Retina (tissue), 1 donor: ENCODE data around the gene RUFY1.

Experiments used
- DNase-seq: peaks from one replicate; pipeline ENCODE4 v3.0.0-alpha.2; 2016

Gene RUFY1

DNA sequence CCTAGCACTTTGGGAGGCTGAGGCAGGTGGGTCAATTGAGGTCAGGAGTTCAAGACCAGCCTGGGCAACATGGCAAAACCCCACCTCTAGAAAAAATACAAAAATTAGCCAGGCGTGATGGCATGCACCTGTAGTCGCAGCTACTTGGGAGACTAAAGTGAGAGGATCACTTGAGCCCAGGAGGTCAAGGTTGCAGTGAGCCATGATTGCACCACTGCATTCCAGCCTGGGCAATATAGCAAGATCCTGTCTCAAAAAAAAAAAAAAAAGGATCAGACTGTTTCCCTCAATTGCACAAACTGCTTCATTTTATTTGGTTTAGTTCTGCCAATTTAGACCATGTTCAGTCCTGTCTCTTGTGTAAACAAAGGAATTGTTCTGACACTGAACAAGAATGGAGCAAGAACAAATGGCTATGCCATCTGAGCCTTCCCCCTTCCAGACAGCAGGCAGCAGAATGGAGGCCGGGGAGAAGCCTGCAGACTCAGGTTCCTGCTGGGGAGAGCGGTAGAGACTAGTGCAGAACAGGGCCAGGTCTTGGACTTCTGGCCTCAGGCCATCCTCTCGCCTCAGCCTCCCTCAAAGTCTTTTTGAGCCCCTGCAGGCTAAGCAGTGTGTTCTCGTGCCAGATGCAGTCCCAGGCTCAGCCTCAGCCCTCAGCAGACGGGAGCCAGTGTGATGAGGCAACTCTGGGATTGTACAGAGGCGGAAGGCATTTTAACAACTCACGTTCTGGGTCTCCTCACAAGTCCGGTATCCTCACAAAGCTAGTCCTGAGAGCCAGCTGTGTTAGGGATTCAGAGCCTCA, 54.9 kb downstream of the RUFY1 start:
- no peak for DNase-seq

- DNase-seq, result no peak
Observed at GRCh38 chr5:179606071-179606909, 55.9 kb downstream of the RUFY1 start.

- no peak for DNase-seq
Observed at GRCh38 chr5:179606910-179607159, 56.5 kb downstream of the RUFY1 start.

GRCh38 chr5:179607160-179607931, 57.0 kb downstream of the RUFY1 start:
- no peak for DNase-seq

GRCh38 chr5:179608131-179608581, 57.8 kb downstream of the RUFY1 start:
- no peak for DNase-seq

- DNase-seq, result no peak
Observed at GRCh38 chr5:179609834-179610108, 59.4 kb downstream of the RUFY1 start.

DNA sequence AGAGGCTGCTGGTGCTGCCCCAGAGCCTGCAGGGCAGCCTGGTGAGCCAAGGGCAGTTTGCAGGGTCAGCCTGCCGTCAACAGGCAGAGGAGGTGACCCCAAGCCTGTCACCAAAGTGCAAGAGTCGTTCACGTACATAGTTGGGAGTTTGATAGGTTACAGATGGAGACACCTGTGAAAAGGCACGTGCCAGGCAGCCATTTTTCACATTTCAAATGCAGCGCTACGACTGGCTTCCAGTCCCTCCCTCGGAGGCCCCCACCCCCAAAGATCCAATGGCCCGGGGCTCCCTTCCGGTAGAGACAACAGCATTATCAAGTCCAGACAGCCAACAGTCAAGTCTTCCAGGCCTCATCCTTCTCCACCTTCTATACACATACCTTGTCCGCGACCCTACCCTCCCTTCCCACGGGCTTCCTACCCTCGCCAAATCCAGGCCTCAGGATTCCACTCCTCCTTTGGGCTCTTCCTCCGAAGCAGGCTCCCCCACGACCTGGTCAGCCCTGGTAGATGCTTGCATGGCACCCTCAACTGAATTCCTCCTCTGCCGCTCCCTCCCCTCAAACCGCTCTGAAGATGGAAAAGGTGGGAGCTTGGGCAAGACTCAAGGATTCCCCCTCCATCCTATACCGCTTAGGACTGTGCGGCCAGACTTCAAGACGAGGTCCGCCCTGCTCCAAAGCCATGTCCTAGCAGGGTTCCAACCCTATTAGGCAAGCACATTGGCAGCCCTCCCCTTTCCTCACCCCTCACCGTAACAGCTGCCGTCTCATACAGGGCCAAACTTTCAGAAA, 60.0 kb downstream of the RUFY1 start:
- DNase-seq, result no peak

GRCh38 chr5:179610903-179611265, 60.5 kb downstream of the RUFY1 start:
- no peak for DNase-seq

GRCh38 chr5:179612577-179613459, 62.5 kb downstream of the RUFY1 start:
- no peak for DNase-seq

- DNase-seq, result no peak
Observed at GRCh38 chr5:179613460-179614071, 63.2 kb downstream of the RUFY1 start.

DNA sequence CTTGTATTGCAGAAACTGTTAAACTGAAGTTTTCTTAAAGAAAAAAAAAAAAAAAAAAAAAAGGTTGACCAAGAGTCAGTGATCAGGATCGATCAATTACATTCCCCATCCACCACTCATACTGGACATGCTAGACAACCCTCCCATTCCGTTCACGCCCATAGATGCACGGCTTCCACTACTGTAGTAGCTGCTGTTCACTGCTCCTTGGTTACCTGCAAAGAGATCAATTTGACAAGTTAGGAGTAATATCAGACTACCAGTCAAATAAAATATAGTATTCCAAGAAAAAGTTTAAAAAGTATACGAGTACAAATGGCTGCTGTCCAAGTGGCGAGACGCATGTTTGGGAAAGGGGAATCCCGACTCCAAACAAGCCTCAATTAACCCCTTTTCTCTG, 64.4 kb downstream of the RUFY1 start:
- no peak for DNase-seq

DNA sequence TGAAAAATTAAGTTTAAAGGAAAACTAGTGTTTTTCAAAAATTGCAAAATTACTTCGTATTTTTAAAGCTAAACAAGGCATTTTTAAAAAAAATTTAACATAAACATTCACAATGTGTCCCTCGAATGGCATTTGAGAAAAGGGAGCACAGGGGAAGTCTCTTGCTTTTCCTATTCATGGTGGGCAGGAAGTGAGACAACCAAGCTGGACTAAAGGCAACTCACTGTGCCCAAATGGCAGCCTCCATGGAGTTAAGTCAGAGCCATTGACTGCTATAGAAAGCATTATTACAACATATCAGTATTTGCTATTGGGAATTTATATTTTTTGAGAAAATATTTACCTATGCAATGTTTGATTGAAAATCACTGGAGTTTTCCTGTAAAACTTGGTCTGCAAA, 64.8 kb downstream of the RUFY1 start:
- DNase-seq, result no peak

DNA sequence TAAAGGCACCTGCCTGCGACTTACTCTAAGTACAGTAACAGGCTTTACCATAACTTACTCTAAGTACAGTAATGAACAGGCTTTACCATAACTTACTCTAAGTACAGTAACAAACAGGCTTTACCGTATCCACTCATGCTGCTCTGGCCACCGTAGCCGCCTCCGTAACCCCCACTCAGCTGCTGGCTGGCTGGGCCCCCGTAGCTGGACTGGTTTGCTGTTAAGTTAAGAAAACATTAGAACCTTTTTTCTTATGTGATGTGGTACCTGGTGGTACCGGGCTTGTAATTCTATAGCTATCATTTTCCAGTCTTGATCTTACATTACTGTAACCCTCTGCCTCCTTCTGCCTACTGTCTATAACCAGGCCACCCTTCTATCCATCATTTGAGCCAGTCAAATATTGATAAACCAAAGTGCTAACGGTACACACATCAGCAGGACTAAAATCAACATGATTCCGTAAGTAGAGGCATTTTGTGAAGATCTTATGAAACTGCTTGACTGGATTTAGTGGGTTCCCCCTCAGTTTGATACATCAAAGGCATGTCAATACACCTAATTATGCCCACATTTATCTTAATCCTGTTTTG, 65.7 kb downstream of the RUFY1 start:
- DNase-seq, result no peak

DNA sequence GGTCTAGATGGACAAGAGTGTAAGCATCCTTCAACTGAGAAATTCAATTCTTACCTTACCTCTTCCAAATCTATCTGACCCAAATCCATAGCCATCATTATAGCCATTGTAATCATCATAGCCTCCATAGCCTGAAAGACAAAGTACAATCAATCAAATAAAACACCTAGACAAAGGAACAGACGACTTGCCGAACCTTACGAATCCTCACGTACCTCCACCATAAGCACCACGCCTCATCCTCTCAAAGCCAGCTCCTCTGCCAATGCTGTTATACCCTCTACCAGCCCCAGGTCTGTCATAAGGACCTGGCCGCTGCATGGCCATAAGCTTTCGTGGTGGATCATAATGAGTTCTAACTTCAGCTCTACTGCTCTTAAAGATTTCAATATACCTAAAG, 67.6 kb downstream of the RUFY1 start:
- no peak for DNase-seq

DNA sequence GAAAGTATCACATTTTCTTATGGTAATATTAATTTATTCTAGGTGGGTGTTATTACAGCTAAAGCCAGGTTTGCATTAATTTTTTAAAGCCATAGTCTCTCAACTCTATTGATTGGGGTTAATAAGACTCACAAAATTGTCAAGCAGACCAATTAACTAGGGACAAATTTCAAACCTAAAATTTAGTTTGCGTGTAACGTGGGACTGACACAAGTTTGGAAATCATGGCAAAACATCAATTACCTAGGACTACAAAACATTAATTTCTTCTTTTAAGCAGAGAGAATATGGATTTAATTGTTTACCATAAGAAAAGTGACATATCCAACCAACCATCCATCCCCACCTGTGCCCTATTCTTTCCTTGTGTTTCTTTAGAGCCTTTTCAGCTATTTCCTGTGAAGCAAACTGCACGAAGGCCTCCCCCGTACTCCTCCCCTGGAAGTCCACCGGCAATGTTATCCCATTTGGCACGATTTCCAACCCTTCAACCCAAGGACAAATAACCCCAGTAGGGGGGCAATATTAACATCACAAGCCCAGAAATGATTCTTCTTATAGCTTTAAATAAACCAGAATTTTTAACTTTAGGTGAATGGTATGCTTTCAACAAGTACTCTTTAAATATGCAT, 68.7 kb downstream of the RUFY1 start:
- no peak for DNase-seq

GRCh38 chr5:179619776-179620175, 69.4 kb downstream of the RUFY1 start:
- no peak for DNase-seq

- no peak for DNase-seq
Observed at GRCh38 chr5:179620293-179620692, 69.9 kb downstream of the RUFY1 start.

GRCh38 chr5:179620703-179621350, 70.5 kb downstream of the RUFY1 start:
- DNase-seq, result no peak

GRCh38 chr5:179621551-179622214, 71.3 kb downstream of the RUFY1 start:
- DNase-seq, result no peak
